ENCODE data around the gene PLA2G4E.

- TF ChIP-seq CTCF (IDR thresholded peaks at IDR 0.05), result no peak
- no peak for TF ChIP-seq POLR2AphosphoS5 (IDR thresholded peaks at IDR 0.05; ENCODE audit: low read depth, low read length)
These were observed 79.0 kb downstream of the PLA2G4E start for GRCh38 chr15:41941644-41942415.
